GM18907 (cell line): ENCODE results near the gene EDNRA.
A peak's percentile ranks its signal among the peaks of the same experiment; 100 is the strongest.
"Not testable (repeated sequence)": the region's sequence is repeated elsewhere in the genome, so short reads cannot be mapped to it uniquely, and the experiment has no call there.

Experiments
- ATAC-seq: cut with Tn5 transposase; IDR thresholded peaks from one replicate; pipeline ENCODE4 v1.9.1; 2021; ENCODE audit warnings: mild to moderate bottlenecking, moderate library complexity; ENCODE audit not compliant: unreplicated experiment

Gene EDNRA

DNA sequence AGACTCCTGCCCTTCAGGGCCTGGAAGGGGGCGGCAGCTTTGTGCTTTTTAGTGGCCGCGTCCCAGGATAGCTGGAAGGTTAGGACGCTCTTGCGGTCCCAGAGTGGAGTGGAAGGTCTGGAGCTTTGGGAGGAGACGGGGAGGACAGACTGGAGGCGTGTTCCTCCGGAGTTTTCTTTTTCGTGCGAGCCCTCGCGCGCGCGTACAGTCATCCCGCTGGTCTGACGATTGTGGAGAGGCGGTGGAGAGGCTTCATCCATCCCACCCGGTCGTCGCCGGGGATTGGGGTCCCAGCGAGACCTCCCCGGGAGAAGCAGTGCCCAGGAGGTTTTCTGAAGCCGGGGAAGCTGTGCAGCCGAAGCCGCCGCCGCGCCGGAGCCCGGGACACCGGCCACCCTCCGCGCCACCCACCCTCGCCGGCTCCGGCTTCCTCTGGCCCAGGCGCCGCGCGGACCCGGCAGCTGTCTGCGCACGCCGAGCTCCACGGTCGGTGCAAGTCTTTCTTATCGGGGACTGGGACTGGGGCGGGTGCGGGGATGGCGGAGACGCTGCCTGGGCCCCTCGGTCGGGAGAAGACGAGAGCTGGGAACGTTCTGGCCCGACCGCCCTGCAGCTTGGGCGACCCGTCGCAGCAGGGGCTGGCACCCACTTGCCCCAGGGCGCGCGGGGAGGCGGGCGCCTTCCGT, at the start of gene EDNRA:
Gene EDNRA (plus strand): TSS at position 207 of the 686 bp plus-strand sequence. CDS start 4,585 bp downstream, outside the sequence.
- no peak for ATAC-seq

DNA sequence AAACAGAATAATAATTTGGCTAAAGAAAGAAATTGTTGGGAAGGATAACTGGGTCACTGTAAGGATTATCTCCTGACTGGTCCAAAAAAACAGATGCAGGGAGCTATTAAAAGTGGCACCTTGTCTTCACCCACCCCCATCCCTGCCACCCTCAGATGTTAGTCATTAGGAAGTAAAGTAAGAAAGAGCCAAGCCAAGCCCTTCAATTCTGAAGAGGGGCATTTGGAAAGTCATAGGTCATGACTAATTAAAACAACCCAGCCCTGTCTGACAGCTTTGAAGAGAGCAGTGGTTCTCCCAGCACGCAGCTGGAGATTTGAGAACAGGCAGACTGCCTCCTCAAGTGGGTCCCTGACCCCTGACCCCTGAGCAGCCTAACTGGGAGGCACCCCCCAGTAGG, 46.5 kb upstream of the EDNRA start:
- not testable (repeated sequence) for ATAC-seq

DNA sequence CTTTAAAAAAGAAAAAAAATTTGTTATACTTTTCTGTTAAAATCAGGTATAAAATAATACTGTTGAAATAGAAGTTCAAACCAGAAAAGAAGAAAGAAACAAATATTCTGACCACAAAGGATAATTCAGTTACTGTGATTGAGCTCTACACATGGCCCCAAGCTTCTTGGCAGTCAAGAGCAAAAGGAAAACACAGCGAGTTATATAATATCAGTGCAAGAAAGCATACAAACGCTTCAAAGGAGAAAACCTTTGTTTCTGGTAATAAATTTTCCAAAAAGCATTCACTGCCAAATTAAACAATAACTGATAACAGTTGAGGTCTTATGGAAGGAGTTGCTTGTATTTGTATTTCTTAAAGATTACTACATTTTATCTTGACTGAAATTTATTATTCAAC, 40.5 kb upstream of the EDNRA start:
- ATAC-seq, result no peak

DNA sequence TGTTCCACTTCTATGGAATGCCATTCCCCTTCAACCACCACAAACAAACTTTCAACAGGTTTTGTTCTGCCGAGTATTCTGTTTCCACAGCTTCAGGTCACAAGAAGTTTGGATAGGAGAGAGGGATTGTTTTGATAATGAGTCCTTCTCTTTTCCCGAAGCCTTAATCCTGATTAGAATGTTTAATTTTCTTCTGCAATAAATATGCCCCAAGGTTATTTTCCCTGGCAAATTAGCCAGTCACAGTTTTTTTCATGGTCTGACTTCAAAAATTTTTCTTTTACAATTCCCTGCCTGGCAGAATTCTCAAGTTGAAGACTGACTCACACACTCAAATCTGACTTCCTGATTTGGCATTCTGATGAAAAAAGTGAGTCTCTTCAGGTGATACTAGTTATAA, 33.1 kb upstream of the EDNRA start:
- ATAC-seq, result no peak

DNA sequence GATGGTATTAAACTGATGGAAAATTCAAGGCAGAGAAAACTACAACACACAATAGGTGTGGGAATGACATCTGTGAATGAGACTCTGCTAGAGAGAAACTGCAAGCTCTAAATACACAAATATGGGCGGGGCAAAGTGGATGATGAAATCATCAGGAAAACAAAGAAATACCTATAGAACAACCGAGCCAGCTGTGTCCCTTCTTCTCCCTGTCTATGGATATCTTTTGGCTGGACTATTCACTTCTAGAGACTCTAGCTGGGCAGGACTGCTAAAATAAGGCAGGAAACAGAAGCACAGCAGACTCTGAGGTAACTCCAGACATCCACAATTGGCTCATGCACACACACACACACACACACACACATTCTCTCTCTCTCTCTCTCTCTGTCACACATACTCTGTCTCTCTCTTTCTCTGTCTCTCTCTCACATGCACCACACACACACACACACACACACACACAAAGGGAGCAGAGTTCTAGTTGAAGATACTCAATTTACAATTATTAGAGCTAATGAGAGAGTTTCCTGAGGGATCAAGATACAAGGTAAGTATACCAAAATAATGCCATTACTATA, 27.2 kb upstream of the EDNRA start:
- no peak for ATAC-seq

DNA sequence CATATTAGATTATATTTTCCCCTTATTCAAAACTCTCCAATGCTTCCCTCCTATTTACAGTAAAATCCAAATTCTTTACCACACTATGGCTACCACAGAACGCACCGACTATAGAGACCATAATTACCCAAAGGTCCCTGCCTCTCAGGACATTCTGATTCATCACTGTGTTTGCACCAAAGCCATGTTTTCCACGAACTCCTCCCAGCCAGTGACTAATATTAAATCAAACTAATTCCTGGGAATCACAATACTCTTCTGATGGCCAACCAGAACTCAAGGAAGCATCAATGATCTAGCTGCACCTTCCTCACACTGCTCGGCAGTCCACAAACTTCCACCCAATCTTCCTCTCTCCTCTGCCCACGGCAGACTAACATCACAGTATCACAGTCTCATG, 24.2 kb upstream of the EDNRA start:
- no peak for ATAC-seq

DNA sequence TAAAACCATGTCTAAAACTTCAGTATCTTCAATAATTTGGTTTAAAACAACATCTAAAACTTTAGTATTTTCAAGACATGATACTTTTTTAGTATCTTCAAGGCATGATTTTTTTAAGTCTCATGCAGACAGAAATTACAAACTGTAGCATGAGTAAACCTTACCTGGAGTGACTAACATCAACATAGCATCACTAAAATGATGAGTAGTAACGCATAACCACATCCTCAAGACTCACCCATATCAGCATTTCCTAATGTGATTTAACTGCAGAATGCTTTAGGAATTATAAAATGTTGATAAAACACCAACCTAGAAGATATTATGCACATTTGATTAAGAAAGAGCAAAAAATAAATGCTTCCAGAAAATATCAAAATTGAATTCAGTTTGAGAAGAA, 19.7 kb upstream of the EDNRA start:
- ATAC-seq, result no peak

DNA sequence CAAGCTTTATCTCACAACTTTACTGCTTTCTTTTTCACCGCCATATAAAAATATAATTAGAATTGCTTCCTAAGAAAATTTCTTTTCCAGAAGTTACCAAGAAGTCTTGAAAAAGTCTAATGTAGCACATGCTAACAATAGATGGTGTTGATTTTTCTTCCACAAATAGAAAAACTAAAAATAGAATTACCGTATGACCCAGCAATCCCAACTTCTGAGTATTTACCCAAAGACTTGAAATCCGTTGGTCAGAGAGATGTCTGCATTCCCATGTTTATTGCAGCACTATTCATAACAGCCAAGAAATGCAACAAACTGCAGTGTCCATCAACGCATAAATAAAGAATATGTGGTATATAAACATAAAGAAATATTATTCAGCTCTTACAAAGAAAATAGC, 17.8 kb upstream of the EDNRA start:
- ATAC-seq, result no peak

DNA sequence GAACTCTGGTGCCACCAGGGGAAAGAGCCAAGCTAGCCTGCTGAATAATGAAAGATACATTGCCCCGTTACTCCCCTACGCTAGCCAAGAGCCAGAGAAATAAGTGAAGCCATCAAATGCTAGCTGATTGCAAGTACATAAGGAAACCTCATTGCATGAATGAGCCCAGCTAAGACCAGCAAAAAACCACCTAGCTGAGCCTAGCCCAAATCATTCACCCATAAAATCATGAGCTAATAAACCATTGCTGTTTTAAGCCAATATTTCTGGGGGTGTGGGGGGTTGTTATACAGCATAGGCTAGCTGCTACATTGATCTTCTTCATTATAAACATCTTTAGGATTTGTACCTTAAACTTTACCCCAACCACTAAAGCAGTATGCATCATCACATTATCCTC, 15.4 kb upstream of the EDNRA start:
- ATAC-seq, result no peak

DNA sequence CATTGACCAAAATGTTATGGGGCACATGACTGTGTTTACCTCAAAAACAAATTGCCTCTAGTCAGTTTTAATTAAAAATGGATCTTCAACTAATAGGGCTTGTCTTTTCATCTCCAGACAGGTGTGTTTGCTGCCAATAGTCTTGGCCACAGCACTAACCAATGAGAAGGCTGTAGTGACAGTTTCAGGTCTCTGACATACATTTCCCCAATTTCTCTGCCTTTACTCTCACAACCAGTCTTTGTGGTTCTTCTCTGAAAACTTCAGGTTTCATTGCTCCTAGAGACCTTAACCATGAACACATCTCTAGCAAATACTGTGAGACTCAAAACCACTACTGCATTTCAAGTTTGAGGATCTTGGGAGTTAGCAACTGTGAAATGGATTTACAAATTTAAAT, 3.5 kb upstream of the EDNRA start:
- peak; percentile 65 for ATAC-seq

DNA sequence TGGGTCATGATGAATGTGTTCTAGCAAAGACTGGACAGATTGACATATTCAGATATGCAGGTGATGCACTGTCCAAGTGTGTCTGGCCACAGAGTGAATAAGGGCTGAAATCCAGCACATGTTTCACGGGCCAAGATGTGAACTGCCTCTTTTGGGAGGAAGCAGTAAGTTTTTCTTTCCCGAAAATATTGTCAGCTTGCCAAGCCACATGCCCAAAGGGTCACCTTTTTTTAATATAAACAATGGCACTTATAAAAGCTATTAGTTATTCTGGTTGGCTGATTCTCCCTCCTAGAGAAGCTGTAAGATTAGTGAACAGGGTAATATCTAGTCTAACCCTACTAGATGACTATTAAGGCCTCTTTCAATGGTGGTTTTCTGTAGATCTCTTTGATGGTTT, 1.5 kb upstream of the EDNRA start:
- ATAC-seq, result no peak

DNA sequence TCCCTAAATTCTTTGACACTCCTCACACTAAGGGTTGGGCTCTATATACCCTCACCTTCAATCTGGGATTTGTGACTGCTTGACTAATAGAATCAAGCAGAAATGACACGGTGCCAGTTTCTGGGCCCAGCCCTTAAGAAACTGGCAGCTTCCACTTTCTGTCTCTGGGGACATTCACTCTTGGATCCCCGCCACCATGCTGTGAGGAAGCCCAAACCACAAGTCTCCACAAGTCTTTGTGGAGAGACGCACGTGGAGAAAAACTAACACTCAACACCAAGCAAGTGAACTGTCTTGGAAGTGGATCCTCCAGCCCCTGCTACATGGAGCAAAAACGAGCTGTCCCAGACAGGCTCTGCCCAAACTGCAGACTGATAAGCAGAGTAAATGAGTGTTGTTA, 1.1 kb upstream of the EDNRA start:
- no peak for ATAC-seq

DNA sequence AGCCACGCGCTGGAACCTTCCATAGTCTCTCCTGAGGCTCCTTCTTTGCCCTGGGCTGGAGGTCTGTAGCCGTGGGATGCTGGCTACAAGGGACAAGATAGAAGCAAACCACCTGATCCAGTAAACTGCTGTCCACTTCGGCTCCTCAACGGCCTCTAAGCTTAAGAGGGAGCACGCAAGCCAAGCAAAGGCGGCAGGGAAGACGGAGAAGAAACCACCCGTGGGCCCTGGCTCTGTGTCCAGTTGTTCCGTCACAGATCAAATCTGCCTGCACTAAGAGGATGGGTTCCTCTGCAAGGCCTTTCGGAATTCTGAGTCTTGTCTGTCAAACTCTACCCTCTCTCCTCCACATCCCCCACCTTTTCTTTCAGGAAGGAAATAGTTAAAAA, 401 bp upstream of the EDNRA start:
- ATAC-seq, result no peak

DNA sequence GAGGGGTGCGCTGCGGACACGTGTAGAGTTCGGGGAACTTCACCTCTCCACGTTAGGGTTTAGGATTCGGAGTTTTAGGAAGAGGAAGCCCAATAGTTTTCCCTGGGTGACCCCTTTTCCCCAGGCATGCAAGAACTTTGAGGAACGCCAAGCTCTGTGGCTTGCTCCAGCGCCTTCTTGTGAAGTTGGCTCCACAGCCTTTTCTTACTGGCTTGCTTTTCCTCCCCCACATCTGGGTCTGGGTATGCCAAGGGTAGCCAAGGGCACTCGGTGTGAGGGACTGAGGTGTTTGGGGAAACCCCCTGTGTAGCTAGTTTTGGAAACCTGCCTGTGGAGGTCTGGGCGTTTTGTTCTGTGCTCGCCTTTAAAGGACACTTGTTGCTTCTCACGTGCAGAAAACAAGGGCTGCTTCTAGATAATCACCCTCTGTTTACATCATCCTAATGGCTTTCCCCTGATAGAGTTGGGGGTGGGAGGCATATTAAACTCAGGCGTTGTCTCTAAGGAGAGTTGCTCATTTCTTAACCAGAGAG, 746 bp downstream of the EDNRA start:
- no peak for ATAC-seq

DNA sequence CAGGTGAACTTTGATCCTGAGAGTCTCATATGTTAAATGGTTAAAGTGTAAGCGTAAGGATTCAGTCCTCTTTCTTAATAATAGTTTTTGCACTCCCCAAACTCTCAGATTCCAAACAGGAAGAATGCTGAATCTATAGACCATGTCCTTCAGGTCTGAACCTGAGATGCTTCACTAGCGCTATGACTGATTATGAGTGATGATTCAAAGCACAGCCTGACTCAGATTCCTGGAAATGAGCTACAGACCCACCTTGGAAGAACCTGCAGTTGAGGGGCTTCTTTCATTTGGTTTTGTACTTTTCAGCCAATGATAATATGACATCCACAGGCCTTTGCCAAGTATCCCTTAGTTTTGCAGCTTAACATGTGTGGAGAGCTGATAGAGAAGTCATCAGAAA, 1.4 kb downstream of the EDNRA start:
- ATAC-seq, result no peak

DNA sequence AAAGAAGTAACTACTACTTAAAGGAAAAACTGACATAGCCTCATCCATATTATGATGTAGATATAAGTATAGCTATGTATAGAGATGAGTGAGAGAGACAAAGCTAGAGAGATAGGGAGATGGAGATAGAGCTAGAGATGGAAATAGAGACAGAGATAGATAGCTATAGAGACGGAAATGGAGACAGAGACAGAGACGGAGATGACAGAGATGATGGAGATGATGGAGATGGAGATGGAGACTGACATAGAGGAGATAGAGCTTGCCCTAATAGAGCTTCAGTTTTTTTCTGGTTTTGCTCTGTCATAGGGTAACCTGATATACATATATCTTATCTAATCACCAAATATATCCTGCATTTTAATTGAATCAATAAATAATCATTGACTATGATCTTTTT, 4.3 kb downstream of the EDNRA start:
- no peak for ATAC-seq

DNA sequence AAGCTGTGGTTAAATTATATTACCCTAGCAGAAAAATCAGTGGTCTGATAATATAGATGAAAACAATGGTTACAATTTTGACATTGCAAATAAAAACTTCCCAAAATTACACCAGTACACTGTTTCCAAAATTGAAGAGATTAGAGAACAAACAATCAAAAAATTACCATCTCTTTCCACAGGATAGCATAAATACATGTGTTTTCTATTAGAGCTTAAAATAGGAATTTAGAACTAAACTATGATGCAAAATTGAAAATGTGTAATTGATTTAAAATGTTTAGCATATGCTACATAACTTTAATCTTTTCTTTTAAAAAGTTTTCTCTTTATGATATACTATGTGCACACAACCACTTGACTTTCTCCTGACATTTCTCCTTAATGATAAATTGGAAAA, 6.7 kb downstream of the EDNRA start:
- no peak for ATAC-seq

DNA sequence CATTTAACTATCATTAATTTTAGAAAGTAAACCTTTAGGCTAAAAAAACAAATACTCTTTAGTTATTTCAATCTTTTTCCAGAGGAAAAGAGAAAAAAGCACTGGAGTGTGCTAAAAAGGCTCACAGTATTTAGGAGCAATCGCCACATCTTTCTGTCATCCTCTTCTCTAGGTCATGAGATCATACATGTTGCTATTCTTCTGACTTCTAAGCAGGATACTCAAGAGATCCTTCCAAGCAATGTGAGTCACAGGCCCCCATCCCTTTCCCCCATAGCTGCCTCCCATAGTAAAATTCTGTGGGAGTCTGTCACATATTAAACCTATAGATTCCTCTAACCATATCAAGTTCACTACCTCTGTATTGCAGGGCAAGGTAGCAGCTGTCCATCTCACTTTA, 7.7 kb downstream of the EDNRA start:
- no peak for ATAC-seq

DNA sequence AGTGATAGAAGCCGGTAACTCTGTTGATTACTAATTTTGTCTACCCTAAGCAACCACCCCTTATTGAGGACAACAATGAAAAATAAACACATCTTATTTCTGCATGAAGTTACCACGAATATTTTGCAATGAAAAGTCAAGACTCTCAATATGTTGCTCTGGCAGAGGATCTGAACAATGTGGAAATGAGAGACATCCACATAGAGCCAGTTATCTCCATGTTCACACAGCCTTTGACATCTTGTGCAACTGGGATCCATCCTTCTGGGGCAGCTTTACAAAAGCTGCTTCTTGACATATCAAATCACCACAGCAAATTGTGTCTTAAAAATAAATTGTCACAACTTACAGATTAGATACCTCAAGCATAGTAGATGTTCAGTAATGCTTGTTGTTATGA, 10.2 kb downstream of the EDNRA start:
- no peak for ATAC-seq

DNA sequence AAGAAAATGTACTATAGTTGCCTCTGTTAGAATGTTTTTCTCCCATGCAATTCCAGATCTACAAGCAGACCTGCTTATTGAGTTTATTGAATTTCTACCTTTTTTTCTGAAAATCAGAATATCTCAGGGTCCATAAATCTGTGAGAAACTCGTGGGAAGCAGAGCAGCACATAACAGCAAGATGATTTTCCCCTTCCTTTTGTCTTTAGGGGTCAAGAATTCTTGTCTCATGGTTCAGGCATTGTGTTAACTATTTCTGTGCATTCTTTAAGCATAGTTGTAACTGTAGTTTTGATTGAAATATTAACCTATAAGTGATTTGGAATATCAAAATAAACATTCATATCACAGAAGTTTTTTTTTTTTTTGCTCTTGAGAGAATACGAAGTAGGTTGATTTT, 11.4 kb downstream of the EDNRA start:
- ATAC-seq, result no peak

DNA sequence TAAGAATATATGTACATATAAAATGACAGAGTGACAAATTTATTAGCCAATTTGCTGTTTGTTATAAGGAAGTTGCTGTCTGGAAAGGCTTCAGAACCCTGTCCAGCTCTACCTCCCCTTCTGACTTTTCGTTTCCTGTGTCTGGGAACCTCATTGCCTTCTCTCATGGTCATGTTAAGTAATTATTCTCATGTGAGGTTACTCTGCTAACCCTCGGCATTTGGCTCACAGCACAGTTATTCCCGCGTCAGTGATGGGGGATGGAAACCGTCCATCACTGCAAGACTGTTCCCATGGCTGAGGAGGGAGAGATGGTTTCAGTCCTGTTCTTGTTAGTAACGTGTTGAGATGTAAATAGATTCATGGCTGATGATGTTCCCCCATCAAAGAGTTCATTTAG, 11.9 kb downstream of the EDNRA start:
- ATAC-seq, result no peak

DNA sequence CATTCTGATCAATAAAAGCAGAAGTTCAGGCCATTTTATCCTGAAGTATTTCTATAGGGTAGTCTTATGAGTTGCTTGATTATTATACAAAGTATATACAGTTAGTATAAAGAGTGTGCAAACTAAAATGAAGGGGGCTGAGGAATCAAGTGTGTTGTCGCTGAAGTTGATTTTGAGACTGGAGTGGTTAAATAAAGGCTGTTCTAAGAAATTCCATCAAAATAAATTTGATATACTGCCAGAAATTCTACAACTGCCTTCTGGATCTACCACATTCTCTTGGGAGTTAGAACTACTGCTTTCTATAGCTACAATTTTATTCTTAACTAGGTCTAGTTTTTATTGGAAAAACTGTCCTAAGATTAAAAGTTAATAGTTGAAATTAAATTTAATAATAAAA, 12.4 kb downstream of the EDNRA start:
- no peak for ATAC-seq

DNA sequence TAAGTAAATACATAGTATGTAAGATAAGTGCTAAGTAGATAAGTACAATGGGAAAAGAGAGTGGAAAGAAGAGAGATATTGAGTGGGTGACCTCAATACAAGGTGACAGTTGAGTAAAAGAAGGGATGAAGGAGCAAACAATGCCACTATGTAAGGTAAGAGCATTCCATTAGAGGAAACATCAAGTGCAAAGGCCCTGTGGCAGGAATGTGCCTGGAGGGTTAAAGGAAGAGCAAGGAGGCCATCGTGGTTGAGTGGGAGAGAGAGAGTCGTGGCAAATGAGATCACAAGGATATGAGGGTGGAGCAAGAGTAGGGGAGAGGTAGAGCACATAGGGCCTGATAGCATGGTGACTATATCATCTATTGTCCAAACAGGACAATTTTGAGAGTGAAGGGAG, 13.4 kb downstream of the EDNRA start:
- no peak for ATAC-seq
